Liver (tissue), 9 donors: ENCODE measurements around the gene SRSF4. TPM values are rescaled to one million over a fixed set of nuclear protein-coding genes. Genes with fewer than 3 reads are reported as not detected.

ENCODE experiments used
- DNase-seq: peaks from one replicate; pipeline ENCODE4 v3.0.0-alpha.2; 2017; ENCODE audit warnings: low spot score
- H3K27ac ChIP-seq, 2 donors: one replicate each; pipeline ENCODE4 v1.7.0; 2013; ENCODE audit warnings: inconsistent platforms in 2 of 2, low read length in 2 of 2, control low read depth in 1 of 2, low read depth in 1 of 2, mild to moderate bottlenecking in 1 of 2
- H3K27me3 ChIP-seq, 4 donors: one replicate each; pipeline versions ENCODE4 v1.6.1 to v1.7.0; 2013; ENCODE audit warnings: low read length in 3 of 4, inconsistent platforms in 1 of 4, mild to moderate bottlenecking in 1 of 4, moderate library complexity in 1 of 4; ENCODE audit not compliant: control insufficient read depth in 4 of 4, insufficient read depth in 4 of 4
- H3K36me3 ChIP-seq, 4 donors: one replicate each; pipeline versions ENCODE4 v1.6.1 to v1.7.0; 2013; ENCODE audit warnings: low read length in 3 of 4, mild to moderate bottlenecking in 3 of 4, low read depth in 1 of 4, moderate library complexity in 1 of 4; ENCODE audit not compliant: control insufficient read depth in 4 of 4, insufficient read depth in 3 of 4
- H3K4me1 ChIP-seq, 4 donors: one replicate each; pipeline versions ENCODE4 v1.6.1 to v1.7.0; 2013; ENCODE audit warnings: low read length in 3 of 4, mild to moderate bottlenecking in 3 of 4, moderate library complexity in 1 of 4; ENCODE audit not compliant: control insufficient read depth in 4 of 4, insufficient read depth in 4 of 4
- H3K4me3 ChIP-seq, 3 donors: one replicate each; pipeline versions ENCODE4 v1.6.1 to v1.7.0; 2013; ENCODE audit warnings: low read length in 3 of 3, control low read depth in 1 of 3, low read depth in 1 of 3, mild to moderate bottlenecking in 1 of 3
- H3K9ac ChIP-seq, 2 donors: one replicate each; pipeline ENCODE4 v1.7.0; 2013; ENCODE audit warnings: low read length in 2 of 2, mild to moderate bottlenecking in 2 of 2, moderate library complexity in 2 of 2, control low read depth in 1 of 2, low read depth in 1 of 2
- H3K9me3 ChIP-seq, 4 donors: one replicate each; pipeline versions ENCODE4 v1.6.1 to v1.7.0; 2013; ENCODE audit warnings: low read length in 3 of 4; ENCODE audit not compliant: control insufficient read depth in 4 of 4
- CTCF ChIP-seq: fragments of 150-350 bp; IDR thresholded peaks from 2 replicates; pipeline ENCODE4 v1.5.1; 2017; ENCODE audit warnings: improper control_type of control experiment, low read depth, low read length; ENCODE audit not compliant: missing input control
- EGR1 ChIP-seq, 2 donors: IDR thresholded peaks; 2 replicates each; pipeline ENCODE4 v1.6.1; 2016 to 2018; ENCODE audit warnings: antibody characterized with exemption in 2 of 2, low read depth in 2 of 2
- FOXA1 ChIP-seq: IDR thresholded peaks from 2 replicates; pipeline ENCODE4 v1.6.1; 2016; ENCODE audit warnings: antibody characterized with exemption
- FOXA2 ChIP-seq: IDR thresholded peaks from 2 replicates; pipeline ENCODE4 v1.6.1; 2016; ENCODE audit warnings: antibody characterized with exemption
- GABPA ChIP-seq, 2 donors: IDR thresholded peaks in 1 of 2; conservative IDR thresholded peaks in 1 of 2; 2 replicates each; pipeline ENCODE4 v1.6.1; 2016; ENCODE audit warnings: antibody characterized with exemption in 2 of 2, mild to moderate bottlenecking in 1 of 2, moderate library complexity in 1 of 2
- HNF4A ChIP-seq, 2 donors: conservative IDR thresholded peaks; 2 replicates each; pipeline ENCODE4 v1.6.1; 2016; ENCODE audit warnings: antibody characterized with exemption in 2 of 2, mild to moderate bottlenecking in 2 of 2
- HNF4G ChIP-seq: IDR thresholded peaks from 2 replicates; pipeline ENCODE4 v1.6.1; 2016; ENCODE audit warnings: antibody characterized with exemption
- JUND ChIP-seq, 2 donors: IDR thresholded peaks; 2 replicates each; pipeline ENCODE4 v1.6.1; 2016; ENCODE audit warnings: antibody characterized with exemption in 2 of 2
- NR2F2 ChIP-seq: IDR thresholded peaks from 2 replicates; pipeline ENCODE4 v1.6.1; 2016; ENCODE audit warnings: antibody characterized with exemption
- RAD21 ChIP-seq, 2 donors: IDR thresholded peaks; 2 replicates each; pipeline ENCODE4 v1.6.1; 2016; ENCODE audit warnings: antibody characterized with exemption in 2 of 2, mild to moderate bottlenecking in 2 of 2
- RXRA ChIP-seq, 2 donors: IDR thresholded peaks; 2 replicates each; pipeline ENCODE4 v1.6.1; 2017 to 2018; ENCODE audit warnings: antibody characterized with exemption in 2 of 2, mild to moderate bottlenecking in 1 of 2
- SP1 ChIP-seq: IDR thresholded peaks from 2 replicates; pipeline ENCODE4 v1.6.1; 2018; ENCODE audit warnings: antibody characterized with exemption, mild to moderate bottlenecking
- TAF1 ChIP-seq: conservative IDR thresholded peaks from 2 replicates; pipeline ENCODE4 v1.6.1; 2016; ENCODE audit warnings: antibody characterized with exemption, mild to moderate bottlenecking
- YY1 ChIP-seq: IDR thresholded peaks from 2 replicates; pipeline ENCODE4 v1.6.1; 2016; ENCODE audit warnings: antibody characterized with exemption, mild to moderate bottlenecking
- WGBS: extraction: QIAGEN DNeasy Blood & Tissue Kit; methylation state at CpG from one replicate; pipeline ENCODE4 v1.1.7; 2013; 5-methylcytosine and 5-hydroxymethylcytosine counted together
- polyA plus RNA-seq, 2 donors: library from polyadenylated mRNA; stranded (reverse) in 1 of 2; unstranded in 1 of 2; fragments of 200-250 nt in 1 of 2; fragments of >200 nt in 1 of 2; fragmentation: Nextera tagmentation in 1 of 2; extraction: Ambion mirVana in 1 of 2; gene quantifications; one replicate each; pipeline versions ENCODE4 v1.2.1 to v1.2.3, GENCODE V29; 2013 to 2015
- total RNA-seq, 2 donors: library from RNA; depleted of rRNA; stranded (reverse); fragments of >200 nt; gene quantifications; one replicate each; pipeline ENCODE4 v1.2.3, GENCODE V29; 2014
- TF ChIP-seq, protein P1 (sequence below): IDR thresholded peaks from 2 replicates; pipeline ENCODE4 v1.6.1; 2016; ENCODE audit warnings: antibody characterized with exemption
- TF ChIP-seq, protein P2 (sequence below): IDR thresholded peaks from 2 replicates; pipeline ENCODE4 v1.6.1; 2016; ENCODE audit warnings: antibody characterized with exemption
- TF ChIP-seq, protein P3 (sequence below): IDR thresholded peaks from 2 replicates; pipeline ENCODE4 v1.6.1; 2016; ENCODE audit warnings: antibody characterized with exemption
- TF ChIP-seq, protein P4 (sequence below): IDR thresholded peaks from 2 replicates; pipeline ENCODE4 v1.6.1; 2016; ENCODE audit warnings: antibody characterized with exemption, mild to moderate bottlenecking
- donor health status: healthy.
- donor health status: healthy.
- donor health status: healthy.
- donor health status: healthy.
- donor health status: healthy.

The SRSF4 gene
- total and polyA plus RNA-seq, 4 donors, result 24.0 to 45.8 (median 30.2) TPM

- no peaks in the 10 kb centered on the region for H3K27me3 ChIP-seq
- peak; percentile 97 for DNase-seq
- peak within 1 kb of the TSS; percentile 65 to 92 (median 75) for H3K4me3 ChIP-seq
- WGBS, result 3% methylated on average over 52 of the region's 52 CpGs
- peak within 1 kb of the TSS; percentile 31 to 44 for H3K9ac ChIP-seq
- TF ChIP-seq HNF4G (no peak), RAD21 (IDR thresholded peaks at IDR 0.05) (peak in 1 of 2 donors; percentile 9), SP1 (peak; percentile 89), CTCF (peak; percentile 12), YY1 (peak; percentile 75), NR2F2 (no peak), GABPA (IDR thresholded peaks at IDR 0.05 in 1 of 2, conservative IDR thresholded peaks at IDR 0.05 in 1 of 2) (peak in 1 of 2 donors; percentile 61), JUND (IDR thresholded peaks at IDR 0.05) (no peak), HNF4A (conservative IDR thresholded peaks at IDR 0.05) (peak in 1 of 2 donors; percentile 1), FOXA2 (peak; percentile 10), TAF1 (no peak), FOXA1 (peak; percentile 9), EGR1 (IDR thresholded peaks at IDR 0.05; ENCODE audit: low read depth in 2 of 2) (no peak), RXRA (IDR thresholded peaks at IDR 0.05) (peak; percentile 16 to 37)
- TF ChIP-seq, protein P1, sequence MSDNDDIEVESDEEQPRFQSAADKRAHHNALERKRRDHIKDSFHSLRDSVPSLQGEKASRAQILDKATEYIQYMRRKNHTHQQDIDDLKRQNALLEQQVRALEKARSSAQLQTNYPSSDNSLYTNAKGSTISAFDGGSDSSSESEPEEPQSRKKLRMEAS, result peak; percentile 77
- TF ChIP-seq, protein P2, sequence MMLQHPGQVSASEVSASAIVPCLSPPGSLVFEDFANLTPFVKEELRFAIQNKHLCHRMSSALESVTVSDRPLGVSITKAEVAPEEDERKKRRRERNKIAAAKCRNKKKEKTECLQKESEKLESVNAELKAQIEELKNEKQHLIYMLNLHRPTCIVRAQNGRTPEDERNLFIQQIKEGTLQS, result no peak
- no peaks in the 10 kb centered on the region for H3K9me3 ChIP-seq
- peaks cover 0 to 17% (median 13%) of the 10 kb centered on the region in 4 donors for H3K4me1 ChIP-seq
- H3K36me3 ChIP-seq, result no peaks in the 10 kb centered on the region
- peak within 1 kb of the TSS; percentile 1 to 57 for H3K27ac ChIP-seq
Measured at GRCh38 chr1:29230553-29231378, 49.1 kb upstream of the SRSF4 start, which contains the start of gene MECR. Gene MECR, minus strand, starts transcription at chr1:29230934. Its CDS starts 28 bp downstream, at chr1:29230906.

- Histone ChIP-seq H3K4me3 (peak overlapping the region; percentile 65 to 92 (median 75)), H3K27me3 (no peaks in the 10 kb centered on the region), H3K9ac (peak overlapping the region; percentile 17 to 44), H3K36me3 (no peaks in the 10 kb centered on the region), H3K27ac (peak overlapping the region in 1 of 2 donors; percentile 1), H3K9me3 (no peaks in the 10 kb centered on the region), H3K4me1 (peaks cover 0 to 17% (median 13%) of the 10 kb centered on the region in 4 donors)
- no peak for DNase-seq
- TF ChIP-seq, protein P3, sequence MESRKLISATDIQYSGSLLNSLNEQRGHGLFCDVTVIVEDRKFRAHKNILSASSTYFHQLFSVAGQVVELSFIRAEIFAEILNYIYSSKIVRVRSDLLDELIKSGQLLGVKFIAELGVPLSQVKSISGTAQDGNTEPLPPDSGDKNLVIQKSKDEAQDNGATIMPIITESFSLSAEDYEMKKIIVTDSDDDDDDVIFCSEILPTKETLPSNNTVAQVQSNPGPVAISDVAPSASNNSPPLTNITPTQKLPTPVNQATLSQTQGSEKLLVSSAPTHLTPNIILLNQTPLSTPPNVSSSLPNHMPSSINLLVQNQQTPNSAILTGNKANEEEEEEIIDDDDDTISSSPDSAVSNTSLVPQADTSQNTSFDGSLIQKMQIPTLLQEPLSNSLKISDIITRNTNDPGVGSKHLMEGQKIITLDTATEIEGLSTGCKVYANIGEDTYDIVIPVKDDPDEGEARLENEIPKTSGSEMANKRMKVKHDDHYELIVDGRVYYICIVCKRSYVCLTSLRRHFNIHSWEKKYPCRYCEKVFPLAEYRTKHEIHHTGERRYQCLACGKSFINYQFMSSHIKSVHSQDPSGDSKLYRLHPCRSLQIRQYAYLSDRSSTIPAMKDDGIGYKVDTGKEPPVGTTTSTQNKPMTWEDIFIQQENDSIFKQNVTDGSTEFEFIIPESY, result no peak
- TF ChIP-seq, protein P2, result no peak
- no peak for TF ChIP-seq HNF4A (conservative IDR thresholded peaks at IDR 0.05)
- TF ChIP-seq NR2F2, result no peak
- TF ChIP-seq SP1, result no peak
- no peak for TF ChIP-seq FOXA2
- TF ChIP-seq GABPA (IDR thresholded peaks at IDR 0.05 in 1 of 2, conservative IDR thresholded peaks at IDR 0.05 in 1 of 2), result no peak
- TF ChIP-seq, protein P4, sequence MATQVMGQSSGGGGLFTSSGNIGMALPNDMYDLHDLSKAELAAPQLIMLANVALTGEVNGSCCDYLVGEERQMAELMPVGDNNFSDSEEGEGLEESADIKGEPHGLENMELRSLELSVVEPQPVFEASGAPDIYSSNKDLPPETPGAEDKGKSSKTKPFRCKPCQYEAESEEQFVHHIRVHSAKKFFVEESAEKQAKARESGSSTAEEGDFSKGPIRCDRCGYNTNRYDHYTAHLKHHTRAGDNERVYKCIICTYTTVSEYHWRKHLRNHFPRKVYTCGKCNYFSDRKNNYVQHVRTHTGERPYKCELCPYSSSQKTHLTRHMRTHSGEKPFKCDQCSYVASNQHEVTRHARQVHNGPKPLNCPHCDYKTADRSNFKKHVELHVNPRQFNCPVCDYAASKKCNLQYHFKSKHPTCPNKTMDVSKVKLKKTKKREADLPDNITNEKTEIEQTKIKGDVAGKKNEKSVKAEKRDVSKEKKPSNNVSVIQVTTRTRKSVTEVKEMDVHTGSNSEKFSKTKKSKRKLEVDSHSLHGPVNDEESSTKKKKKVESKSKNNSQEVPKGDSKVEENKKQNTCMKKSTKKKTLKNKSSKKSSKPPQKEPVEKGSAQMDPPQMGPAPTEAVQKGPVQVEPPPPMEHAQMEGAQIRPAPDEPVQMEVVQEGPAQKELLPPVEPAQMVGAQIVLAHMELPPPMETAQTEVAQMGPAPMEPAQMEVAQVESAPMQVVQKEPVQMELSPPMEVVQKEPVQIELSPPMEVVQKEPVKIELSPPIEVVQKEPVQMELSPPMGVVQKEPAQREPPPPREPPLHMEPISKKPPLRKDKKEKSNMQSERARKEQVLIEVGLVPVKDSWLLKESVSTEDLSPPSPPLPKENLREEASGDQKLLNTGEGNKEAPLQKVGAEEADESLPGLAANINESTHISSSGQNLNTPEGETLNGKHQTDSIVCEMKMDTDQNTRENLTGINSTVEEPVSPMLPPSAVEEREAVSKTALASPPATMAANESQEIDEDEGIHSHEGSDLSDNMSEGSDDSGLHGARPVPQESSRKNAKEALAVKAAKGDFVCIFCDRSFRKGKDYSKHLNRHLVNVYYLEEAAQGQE, result no peak
- 7% methylated on average over 4 of the region's 4 CpGs for WGBS
Measured at GRCh38 chr1:29230204-29230552, 48.5 kb upstream of the SRSF4 start.
